Activated naive CD4-positive, alpha-beta T cell treated with anti-CD3 and anti-CD28 coated beads, Interleukin-2, amount 50 U/mL, for 72 hours (primary cell): ENCODE results near the gene EIF3D. TPM values are rescaled to one million over a fixed set of nuclear protein-coding genes. Genes with fewer than 3 reads are reported as not detected.

ENCODE experiments used
- ATAC-seq, 2 donors: fragments of 150-1000 bp; cut with Tn5 transposase; 2 replicates each; pipeline ENCODE4 v1.10.0; 2021; ENCODE audit warnings: mild to moderate bottlenecking in 2 of 2, moderate library complexity in 2 of 2
- DNase-seq, 2 donors: peaks; one replicate each; pipeline ENCODE4 v3.0.0; 2021 to 2022; ENCODE audit warnings: low spot score in 2 of 2
- H3K27ac Mint-ChIP-seq, 2 donors: one replicate each; pipeline ENCODE4 v1.8.0; 2022; ENCODE audit warnings: mild to moderate bottlenecking in 2 of 2, mixed read lengths in 2 of 2
- H3K36me3 Mint-ChIP-seq, 2 donors: one replicate each; pipeline ENCODE4 v1.8.0; 2022; ENCODE audit warnings: mixed read lengths in 2 of 2
- H3K9me3 Mint-ChIP-seq, 2 donors: one replicate each; pipeline ENCODE4 v1.8.0; 2022; ENCODE audit warnings: mixed read lengths in 2 of 2
- total RNA-seq, 2 donors: library from RNA; stranded (reverse); gene quantifications; one replicate each; pipeline ENCODE4 v1.2.3, GENCODE V29; 2022

Gene EIF3D
- total RNA-seq = 100 to 1,000 TPM; 264 to 337 TPM

DNA sequence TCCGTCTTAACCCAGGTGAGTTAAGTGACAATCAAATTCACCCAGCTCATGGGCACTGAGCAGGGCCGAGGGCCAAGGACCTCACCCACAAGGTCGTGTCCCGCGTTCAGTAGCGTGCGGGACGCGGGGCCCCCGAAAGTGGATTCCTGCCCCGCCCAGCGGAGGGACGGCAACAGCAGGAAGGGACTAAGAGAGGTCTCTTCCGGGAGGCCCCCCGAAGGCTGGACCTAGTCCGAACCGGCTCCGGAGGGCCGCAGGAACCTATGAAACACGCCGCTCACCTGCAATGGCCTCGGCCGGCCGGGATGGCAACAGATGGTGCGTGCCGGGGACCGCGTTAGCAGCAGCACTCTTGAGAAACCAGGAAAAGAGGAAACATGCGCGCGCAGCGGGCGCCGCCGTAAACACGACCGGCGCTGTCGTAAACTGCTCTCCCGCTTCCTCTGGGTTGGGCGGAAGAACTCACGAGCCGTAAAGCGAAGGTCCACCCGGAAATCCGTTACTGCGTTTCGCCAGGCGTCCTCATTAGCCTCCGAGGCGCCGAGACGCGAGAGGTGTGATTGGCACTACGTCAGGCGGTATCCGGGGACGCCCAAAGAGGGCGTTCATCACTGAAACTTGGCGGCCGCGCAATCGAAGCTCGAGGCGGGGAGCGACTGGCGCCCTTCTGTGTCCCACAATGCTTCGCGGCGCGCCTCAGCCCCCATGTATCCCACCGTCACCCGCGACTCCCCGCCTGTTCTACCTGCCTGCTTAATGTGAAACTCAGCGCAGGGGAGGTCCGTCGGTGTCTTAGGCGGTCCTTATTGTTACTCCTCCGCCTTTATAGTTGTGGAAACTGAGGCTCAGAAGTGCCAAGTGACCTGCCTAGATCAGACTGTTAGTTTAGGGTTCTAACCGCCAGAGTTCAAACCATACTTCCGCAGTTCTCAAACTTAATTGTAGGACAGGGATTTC lies at the start of gene EIF3D:
Gene EIF3D, minus strand, starts transcription at position 372 of the 957 bp plus-strand sequence. CDS start 3,045 bp downstream, outside the sequence.
- peak; percentile 96 to 97 for ATAC-seq
- peak within 1 kb of the TSS; percentile 95 to 97 for H3K27ac Mint-ChIP-seq
- peaks cover 0 to 5% of the 10 kb centered on the region in 2 donors for H3K9me3 Mint-ChIP-seq
- peaks cover 34 to 43% of the 10 kb centered on the region in 2 donors for H3K36me3 Mint-ChIP-seq
- DNase-seq = peak; percentile 97 to 99

DNA sequence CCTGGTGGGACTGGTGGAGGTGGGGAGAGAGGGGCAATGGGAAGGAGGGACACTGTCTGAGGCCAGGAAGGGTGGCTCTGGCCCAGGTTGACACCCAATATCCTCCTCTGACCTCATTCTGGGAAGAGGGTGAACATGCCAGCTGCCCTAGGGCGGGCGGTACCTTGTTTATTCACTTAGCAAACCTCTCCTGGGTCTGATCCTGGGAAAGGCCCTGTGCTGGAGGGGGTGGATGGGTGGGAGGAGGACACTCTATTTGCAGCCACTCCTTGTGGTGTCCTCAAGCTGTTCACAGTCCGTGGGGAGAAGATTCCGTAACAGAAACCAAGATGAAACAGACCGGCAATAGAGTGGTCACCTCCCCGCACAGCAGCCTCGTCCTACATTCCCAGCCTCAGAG lies 49.7 kb upstream of the EIF3D start:
- no peak for ATAC-seq
- H3K36me3 Mint-ChIP-seq = no peaks in the 10 kb centered on the region

DNA sequence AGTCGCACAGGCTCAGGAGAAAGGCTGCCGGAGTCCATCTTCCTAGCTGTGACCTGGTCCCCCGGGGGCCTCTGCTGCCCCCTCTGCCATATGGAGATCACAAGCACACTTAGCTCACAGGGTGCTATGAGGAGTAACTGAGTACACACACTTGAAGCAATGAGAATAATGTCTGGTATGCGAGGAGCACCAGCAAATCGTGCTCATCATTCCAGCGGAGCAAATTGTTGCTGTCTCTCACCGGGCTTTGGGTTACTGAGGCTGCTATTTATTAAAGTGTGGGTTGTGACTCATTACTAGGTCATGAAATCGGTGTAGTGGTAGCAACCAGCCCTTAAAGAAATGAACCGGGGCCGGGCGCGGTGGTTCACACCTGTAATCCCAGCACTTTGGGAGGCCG lies 48.1 kb upstream of the EIF3D start:
- Mint-ChIP-seq H3K9me3 (no peaks in the 10 kb centered on the region), H3K36me3 (no peaks in the 10 kb centered on the region), H3K27ac (no peak overlapping the region)
- DNase-seq (no peak), ATAC-seq (no peak)

More for the DNA sequence above, 49.7 kb upstream of the EIF3D start:
- Mint-ChIP-seq H3K9me3 (no peaks in the 10 kb centered on the region), H3K27ac (no peak overlapping the region)
- no peak for DNase-seq

GRCh38 chr22:36574728-36575127 lies 45.8 kb upstream of the EIF3D start:
- ATAC-seq = no peak
- Mint-ChIP-seq H3K9me3 (no peaks in the 10 kb centered on the region), H3K36me3 (no peaks in the 10 kb centered on the region), H3K27ac (peak overlapping the region in 1 of 2 donors; percentile 75)
- no peak for DNase-seq

GRCh38 chr22:36573815-36574363 lies 44.9 kb upstream of the EIF3D start:
- no peak for ATAC-seq
- DNase-seq = no peak
- H3K27ac Mint-ChIP-seq = peak overlapping the region in 1 of 2 donors; percentile 3
- H3K36me3 Mint-ChIP-seq = no peaks in the 10 kb centered on the region
- H3K9me3 Mint-ChIP-seq = no peaks in the 10 kb centered on the region

DNA sequence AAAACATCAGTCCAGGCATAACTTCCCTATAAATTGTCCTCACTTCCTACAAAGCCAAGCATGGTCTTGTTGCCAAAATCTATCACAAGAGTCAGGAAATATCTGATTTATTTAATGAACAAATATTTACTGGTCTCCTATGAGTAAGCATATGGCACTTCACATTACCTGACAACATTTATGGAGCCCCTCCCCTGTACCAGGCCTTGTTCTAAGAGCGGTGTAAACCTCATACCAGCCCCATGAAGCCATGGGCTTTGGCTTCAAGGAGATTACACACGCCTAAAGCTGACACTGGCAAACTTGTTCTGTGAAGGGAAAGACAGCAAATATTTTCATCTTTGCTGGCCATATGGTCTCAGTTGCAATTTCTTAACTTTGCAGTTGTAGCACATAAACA lies 43.0 kb upstream of the EIF3D start:
- Mint-ChIP-seq H3K27ac (no peak overlapping the region), H3K9me3 (no peaks in the 10 kb centered on the region), H3K36me3 (no peaks in the 10 kb centered on the region)
- DNase-seq (no peak), ATAC-seq (no peak)

DNA sequence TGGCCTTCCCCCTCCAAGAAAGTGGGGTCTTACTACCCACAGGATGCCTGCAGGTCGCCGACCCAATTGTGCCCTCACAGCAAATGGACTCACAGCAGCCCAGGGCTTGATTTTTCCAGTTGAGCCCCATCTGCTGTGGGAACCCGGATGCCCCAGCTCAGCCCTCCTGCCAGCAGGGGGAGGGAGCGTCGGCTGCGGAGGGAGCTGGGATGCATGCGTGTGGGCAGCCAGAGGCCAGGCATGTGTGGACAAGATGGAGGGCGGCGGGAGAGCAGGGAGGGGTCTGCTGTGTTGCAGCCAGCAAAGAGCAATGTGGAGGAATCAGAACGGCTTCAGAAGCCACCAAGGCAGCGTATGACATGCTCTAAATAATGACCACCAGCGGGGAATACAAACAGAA lies 41.0 kb upstream of the EIF3D start:
- DNase-seq (no peak), ATAC-seq (no peak)
- no peaks in the 10 kb centered on the region for H3K36me3 Mint-ChIP-seq
- H3K27ac Mint-ChIP-seq = no peak overlapping the region
- no peaks in the 10 kb centered on the region for H3K9me3 Mint-ChIP-seq

DNA sequence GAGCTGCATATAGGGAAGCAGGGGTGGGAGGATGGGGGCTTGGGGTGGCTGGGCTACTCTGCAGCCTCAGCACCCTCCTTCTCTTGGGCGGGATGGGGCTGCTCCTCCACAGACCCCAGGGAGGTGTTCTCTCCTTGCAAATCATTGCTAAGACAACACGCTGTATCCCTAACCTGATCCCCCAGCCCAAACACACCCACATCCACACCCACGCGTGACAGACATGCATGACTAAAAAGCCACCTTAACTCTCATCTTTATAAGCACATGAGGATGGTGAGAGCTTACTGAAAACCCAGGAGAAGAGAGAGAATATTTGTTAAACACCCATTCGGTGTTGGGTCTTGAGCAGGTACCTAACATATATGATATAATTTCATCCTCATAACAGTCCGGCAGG lies 39.9 kb upstream of the EIF3D start:
- Mint-ChIP-seq H3K36me3 (no peaks in the 10 kb centered on the region), H3K27ac (no peak overlapping the region)

DNA sequence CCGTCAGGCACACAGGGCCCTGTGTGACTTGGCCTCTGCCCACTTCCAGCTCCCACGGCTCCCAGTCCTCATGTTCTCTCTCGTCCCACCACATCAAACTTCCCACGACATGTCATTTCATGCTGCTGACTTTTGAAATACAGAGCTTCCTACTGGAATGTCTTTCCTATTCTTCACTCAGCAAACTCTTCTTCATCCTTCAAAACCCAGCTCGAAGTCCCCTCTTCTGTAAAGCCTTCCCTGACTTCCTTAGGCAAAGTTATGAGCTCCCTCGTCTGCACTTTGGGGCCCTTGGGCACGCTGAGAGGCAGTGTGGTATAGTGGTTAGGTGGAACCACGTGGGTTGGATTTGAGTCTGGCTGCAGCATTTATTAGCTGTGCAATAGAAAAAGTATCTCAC lies 37.8 kb upstream of the EIF3D start:
- no peaks in the 10 kb centered on the region for H3K9me3 Mint-ChIP-seq
- no peak overlapping the region for H3K27ac Mint-ChIP-seq
- DNase-seq (no peak), ATAC-seq (no peak)
- no peaks in the 10 kb centered on the region for H3K36me3 Mint-ChIP-seq

More for the DNA sequence above, 39.9 kb upstream of the EIF3D start:
- ATAC-seq (no peak), DNase-seq (no peak)
- H3K9me3 Mint-ChIP-seq = no peaks in the 10 kb centered on the region

GRCh38 chr22:36565686-36566085 lies 36.7 kb upstream of the EIF3D start:
- H3K9me3 Mint-ChIP-seq = no peaks in the 10 kb centered on the region
- no peak for ATAC-seq

GRCh38 chr22:36565159-36565507 lies 36.2 kb upstream of the EIF3D start:
- ATAC-seq (no peak), DNase-seq (no peak)
- Mint-ChIP-seq H3K9me3 (no peaks in the 10 kb centered on the region), H3K36me3 (no peaks in the 10 kb centered on the region), H3K27ac (no peak overlapping the region)

More at GRCh38 chr22:36565686-36566085, 36.7 kb upstream of the EIF3D start:
- Mint-ChIP-seq H3K36me3 (no peaks in the 10 kb centered on the region), H3K27ac (no peak overlapping the region)
- no peak for DNase-seq

DNA sequence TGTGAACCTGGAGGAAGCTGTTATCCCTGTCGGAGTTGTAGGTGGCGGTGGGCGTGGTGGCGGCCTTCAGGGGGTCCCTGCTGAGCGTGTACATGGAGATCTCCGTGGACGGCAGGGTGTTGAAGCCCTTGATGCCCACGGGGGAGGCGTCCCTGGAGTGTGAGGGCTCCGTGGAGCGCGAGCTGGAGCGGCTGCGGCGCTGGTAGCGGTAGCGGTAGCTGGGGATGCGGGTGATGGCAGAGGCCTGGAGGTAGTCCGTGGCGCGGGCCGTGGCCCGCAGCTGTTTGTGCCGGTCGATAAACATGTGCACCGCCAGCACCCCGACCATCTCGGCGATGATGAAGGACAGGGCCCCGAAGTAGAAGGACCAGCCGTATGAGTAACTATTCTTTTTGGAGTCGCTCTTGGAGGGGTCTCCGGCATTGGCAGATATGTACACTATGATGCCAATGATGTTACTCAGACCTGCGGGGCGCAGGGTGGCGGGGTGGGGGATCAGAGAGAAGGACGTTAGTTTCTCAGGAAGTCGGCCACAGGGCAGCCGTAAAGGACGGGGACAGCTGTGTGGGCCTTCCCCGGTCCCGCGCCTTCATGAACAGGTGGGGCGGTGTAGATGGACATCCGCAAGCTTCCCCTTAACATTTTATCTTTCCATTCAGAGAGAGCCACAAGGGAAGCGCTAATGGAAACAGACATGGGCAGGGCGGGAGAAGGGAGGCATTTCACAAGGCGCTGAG lies 35.6 kb upstream of the EIF3D start:
- DNase-seq = no peak
- H3K36me3 Mint-ChIP-seq = no peaks in the 10 kb centered on the region

DNA sequence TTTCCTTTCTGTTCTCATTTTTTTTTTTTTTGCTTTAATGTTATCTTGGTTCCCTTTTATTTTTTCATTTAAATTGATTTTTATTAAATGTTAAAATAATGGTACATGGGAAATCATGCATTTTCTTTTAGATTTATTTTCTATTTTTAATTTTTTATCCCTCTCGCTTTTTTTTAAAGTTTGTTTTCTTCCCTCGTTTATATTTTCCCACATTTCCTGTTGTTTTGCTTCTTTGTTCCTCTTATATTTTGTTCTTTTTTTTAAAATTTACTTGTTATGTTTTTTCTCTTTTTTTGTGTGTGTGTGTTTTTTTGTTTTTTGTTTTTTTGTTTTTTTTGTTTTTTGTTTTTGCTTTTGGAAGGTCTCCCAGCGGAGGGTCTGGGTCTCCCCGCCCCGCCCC lies 34.9 kb upstream of the EIF3D start:
- Mint-ChIP-seq H3K36me3 (no peaks in the 10 kb centered on the region), H3K9me3 (no peaks in the 10 kb centered on the region), H3K27ac (no peak overlapping the region)
- no peak for ATAC-seq
- DNase-seq = no peak

More for the DNA sequence above, 35.6 kb upstream of the EIF3D start:
- no peak for ATAC-seq
- H3K27ac Mint-ChIP-seq = no peak overlapping the region
- no peaks in the 10 kb centered on the region for H3K9me3 Mint-ChIP-seq

- H3K9me3 Mint-ChIP-seq = no peaks in the 10 kb centered on the region
- H3K27ac Mint-ChIP-seq = no peak overlapping the region
- ATAC-seq (no peak), DNase-seq (no peak)
- H3K36me3 Mint-ChIP-seq = no peaks in the 10 kb centered on the region
Observed at GRCh38 chr22:36563444-36563843, 34.5 kb upstream of the EIF3D start.

DNA sequence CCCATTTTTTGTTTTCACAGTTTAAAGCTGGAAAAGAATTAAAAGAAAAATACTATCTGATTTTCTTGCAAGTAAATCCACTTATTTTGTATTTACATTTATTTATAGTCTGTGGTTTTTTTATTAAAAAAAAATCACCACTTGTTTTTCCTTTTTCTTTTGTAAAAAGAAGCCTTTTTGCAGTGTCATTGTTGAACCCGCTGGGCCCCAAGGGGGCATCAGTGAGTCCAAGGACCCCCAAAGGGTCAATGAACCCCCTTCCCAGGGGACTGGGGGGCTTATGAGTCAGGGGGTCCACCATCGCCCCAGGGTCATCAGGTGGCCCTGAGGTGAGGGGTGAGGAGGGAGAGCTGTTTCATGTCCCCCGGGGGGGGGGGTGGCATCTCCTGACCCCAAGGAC lies 34.0 kb upstream of the EIF3D start:
- no peaks in the 10 kb centered on the region for H3K9me3 Mint-ChIP-seq
- ATAC-seq (no peak), DNase-seq (no peak)
- no peaks in the 10 kb centered on the region for H3K36me3 Mint-ChIP-seq
- H3K27ac Mint-ChIP-seq = no peak overlapping the region

- H3K9me3 Mint-ChIP-seq = no peaks in the 10 kb centered on the region
- peak overlapping the region in 1 of 2 donors; percentile 15 for H3K27ac Mint-ChIP-seq
- DNase-seq (no peak), ATAC-seq (no peak)
- H3K36me3 Mint-ChIP-seq = no peaks in the 10 kb centered on the region
Observed at GRCh38 chr22:36562261-36562835, 33.4 kb upstream of the EIF3D start.

DNA sequence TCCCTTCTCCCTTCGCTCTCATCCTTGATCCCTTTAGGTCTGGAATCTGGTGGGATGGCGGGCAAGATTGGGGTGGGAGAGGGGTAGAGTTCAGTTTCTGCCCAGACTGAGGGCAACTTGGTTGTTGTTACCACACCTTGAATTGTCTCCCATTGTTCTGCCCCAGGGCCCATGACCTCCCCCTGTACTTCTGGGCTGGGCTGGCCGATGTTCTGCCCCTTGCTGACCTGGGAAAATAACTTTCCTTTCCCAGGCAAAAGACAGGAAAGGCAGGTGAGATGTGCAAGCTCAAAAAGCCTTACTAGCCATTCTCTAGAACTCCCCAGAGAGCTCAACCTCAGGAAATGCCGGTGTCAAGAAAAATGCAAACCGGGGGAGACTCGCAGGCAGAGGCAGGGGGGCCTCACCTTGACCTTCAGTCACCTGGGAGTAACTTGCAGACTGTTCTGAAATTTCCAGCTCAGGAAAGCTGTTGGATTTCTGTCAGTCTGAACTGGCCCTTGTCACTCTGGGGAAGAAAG lies 32.4 kb upstream of the EIF3D start:
- H3K9me3 Mint-ChIP-seq = no peaks in the 10 kb centered on the region
- H3K36me3 Mint-ChIP-seq = no peaks in the 10 kb centered on the region
- ATAC-seq (no peak), DNase-seq (no peak)
- H3K27ac Mint-ChIP-seq = peak overlapping the region in 1 of 2 donors; percentile 15
